ENCODE measurements around the gene MACROH2A2. TPM values are rescaled to one million over a fixed set of nuclear protein-coding genes. Genes with fewer than 3 reads are reported as not detected.

The MACROH2A2 gene
- total and polyA plus RNA-seq, 2 of the 13 experiments (the other 11 are each of a cell fraction or from before 2014, with no cell fraction given), result 9.8 to 43.1 TPM

GRCh38 chr10:70132098-70133029, 79.7 kb downstream of the MACROH2A2 start, which contains the start of gene AIFM2 (continued):
- no peak for TF ChIP-seq ZKSCAN5 (CRISPR knock-in tag; IDR thresholded peaks at IDR 0.05)
- no peak for TF ChIP-seq SRSF4 (IDR thresholded peaks at IDR 0.05; ENCODE audit: low read depth, low read length, poor library complexity, severe bottlenecking)
- TF ChIP-seq TFDP1 (CRISPR knock-in tag; IDR thresholded peaks at IDR 0.05; ENCODE audit: borderline replicate concordance), result peak; percentile 45; the same call in 1 of the 2 replicates
- TF ChIP-seq KDM2A (CRISPR knock-in tag; IDR thresholded peaks at IDR 0.05; ENCODE audit: borderline replicate concordance, low read depth), result peak; percentile 92
- TF ChIP-seq PAF1 (CRISPR knock-in tag; IDR thresholded peaks at IDR 0.05), result no peak
- TF ChIP-seq TEAD2 (CRISPR knock-in tag; IDR thresholded peaks at IDR 0.05), result no peak
- no peak for TF ChIP-seq SOX13 (IDR thresholded peaks at IDR 0.05)
- TF ChIP-seq SOX13 (CRISPR knock-in tag; conservative IDR thresholded peaks at IDR 0.05 in 1 of 2, IDR thresholded peaks at IDR 0.05 in 1 of 2), result peak in 1 of 2 experiments; percentile 84; a peak in 2 of 4 replicates
- peak; percentile 61; the same call in 1 of the 2 replicates for TF ChIP-seq ZNF614 (CRISPR knock-in tag; IDR thresholded peaks at IDR 0.05; ENCODE audit: borderline replicate concordance)
- TF ChIP-seq ZNF782 (CRISPR knock-in tag; IDR thresholded peaks at IDR 0.05; ENCODE audit: borderline replicate concordance), result no peak
- TF ChIP-seq ZNF329 (CRISPR knock-in tag; IDR thresholded peaks at IDR 0.05; ENCODE audit: low read depth), result peak; percentile 50; the same call in 1 of the 2 replicates
- TF ChIP-seq WIZ (CRISPR knock-in tag; IDR thresholded peaks at IDR 0.05), result peak; percentile 53; the same call in 1 of the 2 replicates
- TF ChIP-seq ZNF724P (CRISPR knock-in tag; IDR thresholded peaks at IDR 0.05; ENCODE audit: borderline replicate concordance), result no peak
- no peak for TF ChIP-seq TCF7L2 (IDR thresholded peaks at IDR 0.05; ENCODE audit: low read depth, low read length)
- TF ChIP-seq ETS1 (CRISPR knock-in tag; IDR thresholded peaks at IDR 0.05), result no peak
- TF ChIP-seq NFE2L1 (CRISPR knock-in tag; IDR thresholded peaks at IDR 0.05; ENCODE audit: borderline replicate concordance), result peak; percentile 88; the same call in 1 of the 2 replicates
- 0 out of 2 replicates have a peak, but pooled peaks have one; percentile 47 for TF ChIP-seq EEA1 (CRISPR knock-in tag; IDR thresholded peaks at IDR 0.05; ENCODE audit: borderline replicate concordance)
- no peak for TF ChIP-seq CCAR2 (optimal IDR thresholded peaks at IDR 0.05; ENCODE audit: low read depth, low read length)
- no peak for TF ChIP-seq NR3C1 (CRISPR knock-in tag; IDR thresholded peaks at IDR 0.05)
- peak; percentile 58; the same call in 1 of the 2 replicates for TF ChIP-seq MIXL1 (CRISPR knock-in tag; IDR thresholded peaks at IDR 0.05)
- TF ChIP-seq ZNF703 (CRISPR knock-in tag; IDR thresholded peaks at IDR 0.05; ENCODE audit: borderline replicate concordance), result no peak
- TF ChIP-seq FOSL1 (CRISPR knock-in tag; IDR thresholded peaks at IDR 0.05; ENCODE audit: borderline replicate concordance), result 0 out of 2 replicates have a peak, but pooled peaks have one; percentile 29
- no peak; the same call in 1 of the 2 replicates for TF ChIP-seq GFI1 (CRISPR knock-in tag; IDR thresholded peaks at IDR 0.05; ENCODE audit: borderline replicate concordance)
